Middle frontal gyrus (tissue), 1 donor: ENCODE results near the gene ARL13A.
"Not testable (repeated sequence)": the region's sequence is repeated elsewhere in the genome, so short reads cannot be mapped to it uniquely, and the experiment has no call there.

Experiments used
- DNase-seq: peaks from one replicate; pipeline ENCODE4 v3.0.0-alpha.2; 2015; ENCODE audit warnings: low spot score; ENCODE audit errors: extremely low spot score

Gene ARL13A

GRCh38 chrX:100969408-100969807 is at the start of gene ARL13A:
TSS of gene ARL13A (plus strand) at chrX:100969708. CDS start at chrX:100973690, 3,982 bp downstream.
- no peak for DNase-seq

- no peak for DNase-seq
Measured at GRCh38 chrX:100924375-100924774, 45.1 kb upstream of the ARL13A start.

GRCh38 chrX:100926453-100926852 is 43.1 kb upstream of the ARL13A start:
- DNase-seq: no peak

- DNase-seq: no peak
Measured at GRCh38 chrX:100928660-100929613, 40.6 kb upstream of the ARL13A start, which contains the start of gene XKRX. TSS of gene XKRX (minus strand) at chrX:100928917. CDS start at chrX:100928304, 613 bp downstream.

GRCh38 chrX:100931218-100931924 is 38.1 kb upstream of the ARL13A start:
- DNase-seq: no peak

GRCh38 chrX:100931925-100932285 is 37.6 kb upstream of the ARL13A start:
- DNase-seq: no peak

- DNase-seq: no peak
Measured at GRCh38 chrX:100935767-100936166, 33.7 kb upstream of the ARL13A start.

GRCh38 chrX:100939333-100939732 is 30.2 kb upstream of the ARL13A start:
- no peak for DNase-seq

GRCh38 chrX:100944601-100945000 is 24.9 kb upstream of the ARL13A start:
- DNase-seq: no peak

GRCh38 chrX:100946299-100946927 is 23.1 kb upstream of the ARL13A start:
- no peak for DNase-seq

GRCh38 chrX:100948557-100948956 is 21.0 kb upstream of the ARL13A start:
- DNase-seq: no peak

- DNase-seq: no peak
Measured at GRCh38 chrX:100962811-100963210, 6.7 kb upstream of the ARL13A start.

- no peak for DNase-seq
Measured at GRCh38 chrX:100964362-100964761, 5.1 kb upstream of the ARL13A start.

- no peak for DNase-seq
Measured at GRCh38 chrX:100969936-100970335, 428 bp downstream of the ARL13A start.

- DNase-seq: no peak
Measured at GRCh38 chrX:100973411-100973810, 3.9 kb downstream of the ARL13A start.

- DNase-seq: no peak
Measured at GRCh38 chrX:100975212-100975611, 5.7 kb downstream of the ARL13A start.

GRCh38 chrX:100976211-100976610 is 6.7 kb downstream of the ARL13A start:
- no peak for DNase-seq

- DNase-seq: no peak
Measured at GRCh38 chrX:100979881-100980607, 10.5 kb downstream of the ARL13A start.

- DNase-seq: no peak
Measured at GRCh38 chrX:100980608-100981497, 11.3 kb downstream of the ARL13A start.

- not testable (repeated sequence) for DNase-seq
Measured at GRCh38 chrX:100981498-100981845, 12.0 kb downstream of the ARL13A start.
